Esophagus muscularis mucosa (tissue), 4 donors: Measurements from ENCODE around the gene CHD2. TPM values are rescaled to one million over a fixed set of nuclear protein-coding genes. Genes with fewer than 3 reads are reported as not detected.

Experiments used
- DNase-seq: peaks from one replicate; pipeline ENCODE4 v3.0.0-alpha.2; 2017; ENCODE audit errors: extremely low spot score
- H3K27ac ChIP-seq, 4 donors: fragments of 200-600 bp; sonication (generic); replicated peaks in 1 of 4; 1 replicate in 3 of 4; 2 replicates in 1 of 4; pipeline ENCODE4 v1.5.1; 2016 to 2019; ENCODE audit warnings: mild to moderate bottlenecking in 1 of 4
- H3K27me3 ChIP-seq, 4 donors: fragments of 200-600 bp; sonication (generic); one replicate each; pipeline versions ENCODE4 v1.5.1 to v1.6.0; 2016 to 2019
- H3K36me3 ChIP-seq, 4 donors: fragments of 200-600 bp; sonication (generic); one replicate each; pipeline ENCODE4 v1.5.1; 2016 to 2019
- H3K4me1 ChIP-seq, 4 donors: fragments of 200-600 bp; sonication (generic); one replicate each; pipeline ENCODE4 v1.5.1; 2016 to 2019
- H3K4me3 ChIP-seq, 4 donors: fragments of 200-600 bp; sonication (generic); 1 replicate in 2 of 4; 2 replicates in 2 of 4; pipeline ENCODE4 v1.5.1; 2016 to 2019; ENCODE audit warnings: mild to moderate bottlenecking in 4 of 4, moderate library complexity in 1 of 4
- H3K9me3 ChIP-seq, 4 donors: fragments of 200-600 bp; sonication (generic); 1 replicate in 3 of 4; 2 replicates in 1 of 4; pipeline ENCODE4 v1.5.1; 2016 to 2019
- CTCF ChIP-seq, 3 experiments: fragments of 200-600 bp in 2 of 3; fragments of 450-650 bp in 1 of 3; sonication (generic) in 2 of 3; IDR thresholded peaks; one replicate each; pipeline ENCODE4 v1.5.1; 2017 to 2019; ENCODE audit warnings: antibody characterized with exemption in 3 of 3, mild to moderate bottlenecking in 2 of 3, moderate library complexity in 1 of 3
- EP300 ChIP-seq: sonication (generic); formaldehyde crosslinking; IDR thresholded peaks from one replicate; pipeline ENCODE4 v1.6.1; 2017; ENCODE audit warnings: antibody characterized with exemption
- POLR2A ChIP-seq: fragments of 450-650 bp; IDR thresholded peaks from one replicate; pipeline ENCODE4 v1.6.1; 2017; ENCODE audit warnings: antibody characterized with exemption, moderate library complexity, mild to moderate bottlenecking, low read depth
- POLR2AphosphoS5 ChIP-seq, 2 donors: sonication (generic); formaldehyde crosslinking; IDR thresholded peaks; one replicate each; pipeline ENCODE4 v1.6.1; 2017; ENCODE audit warnings: antibody characterized with exemption in 2 of 2
- WGBS: methylation state at CpG from one replicate; pipeline ENCODE4 v1.1.5; 2018; 5-methylcytosine and 5-hydroxymethylcytosine counted together
- intact Hi-C: fragments of 100-400 bp; cut with DNase I; formaldehyde crosslinking; loops from one replicate; pipeline ENCODE4 v1.15.1; 2023
- total RNA-seq, 4 donors: library from RNA; depleted of rRNA; stranded (reverse); fragments of >200 nt; gene quantifications; one replicate each; pipeline versions ENCODE4 v1.1.0 to v1.2.1, GENCODE V29; 2016

Gene CHD2
- total RNA-seq, 4 donors from 2014 or later = 54.3 to 86.0 (median 62.8) TPM

GRCh38 chr15:93049233-93049632, 149.1 kb downstream of the CHD2 start:
- Histone ChIP-seq H3K27me3 (no peaks in the 10 kb centered on the region), H3K36me3 (peaks cover 42 to 98% (median 76%) of the 10 kb centered on the region in 4 donors), H3K27ac (peak overlapping the region; percentile 30 to 59 (median 53)), H3K4me3 (no peak overlapping the region), H3K9me3 (peaks cover 0 to 9% (median 1%) of the 10 kb centered on the region in 4 donors), H3K4me1 (peaks cover 3 to 89% (median 84%) of the 10 kb centered on the region in 4 donors)
- WGBS = 62% methylated on average over 8 of the region's 8 CpGs
- intact Hi-C loops = no loop called here
- TF ChIP-seq POLR2AphosphoS5 (IDR thresholded peaks at IDR 0.05) = peak in 1 of 2 donors; percentile 15
- TF ChIP-seq POLR2A = no peak
- no peak for DNase-seq

- H3K4me3 ChIP-seq = no peak overlapping the region
- no peak for DNase-seq
- H3K27me3 ChIP-seq = no peaks in the 10 kb centered on the region
- peaks cover 38 to 98% (median 72%) of the 10 kb centered on the region in 4 donors for H3K36me3 ChIP-seq
- peaks cover 3 to 89% (median 83%) of the 10 kb centered on the region in 4 donors for H3K4me1 ChIP-seq
- TF ChIP-seq POLR2A (no peak), POLR2AphosphoS5 (IDR thresholded peaks at IDR 0.05) (peak in 1 of 2 donors; percentile 2)
- intact Hi-C loops = no loop called here
- H3K27ac ChIP-seq = peak overlapping the region; percentile 30 to 59 (median 46)
- 75% methylated on average over 14 of the region's 15 CpGs for WGBS
- H3K9me3 ChIP-seq = peaks cover 0 to 9% (median 1%) of the 10 kb centered on the region in 4 donors
These were observed 149.9 kb downstream of the CHD2 start for GRCh38 chr15:93049914-93050578.

- DNase-seq = no peak
- WGBS = 86% methylated on average over 6 of the region's 13 CpGs
These were observed 150.5 kb downstream of the CHD2 start for GRCh38 chr15:93050648-93051047.

GRCh38 chr15:93051236-93052089, 151.3 kb downstream of the CHD2 start:
- Histone ChIP-seq H3K4me3 (no peak overlapping the region), H3K4me1 (peaks cover 3 to 96% (median 91%) of the 10 kb centered on the region in 4 donors), H3K9me3 (peaks cover 0 to 2% (median 0%) of the 10 kb centered on the region in 4 donors), H3K27me3 (no peaks in the 10 kb centered on the region), H3K27ac (peak overlapping the region in 3 of 4 donors; percentile 39 to 58 (median 52)), H3K36me3 (peaks cover 24 to 97% (median 63%) of the 10 kb centered on the region in 4 donors)
- WGBS = 83% methylated on average over 13 of the region's 32 CpGs
- intact Hi-C loops = no loop called here
- no peak for DNase-seq
- TF ChIP-seq CTCF (IDR thresholded peaks at IDR 0.05) = no peak
- TF ChIP-seq POLR2A = no peak
- no peak for TF ChIP-seq POLR2AphosphoS5 (IDR thresholded peaks at IDR 0.05)

More at GRCh38 chr15:93050648-93051047, 150.5 kb downstream of the CHD2 start:
- H3K4me1 ChIP-seq = peaks cover 3 to 89% (median 84%) of the 10 kb centered on the region in 4 donors
- H3K27ac ChIP-seq = peak overlapping the region in 3 of 4 donors; percentile 52 to 59 (median 58)
- peaks cover 32 to 98% (median 67%) of the 10 kb centered on the region in 4 donors for H3K36me3 ChIP-seq
- peaks cover 0 to 9% (median 1%) of the 10 kb centered on the region in 4 donors for H3K9me3 ChIP-seq
- intact Hi-C loops = no loop called here
- H3K4me3 ChIP-seq = no peak overlapping the region
- TF ChIP-seq CTCF (IDR thresholded peaks at IDR 0.05) (no peak), POLR2AphosphoS5 (IDR thresholded peaks at IDR 0.05) (no peak), EP300 (no peak), POLR2A (no peak)
- H3K27me3 ChIP-seq = no peaks in the 10 kb centered on the region

- no peak for DNase-seq
- peaks cover 8 to 100% (median 98%) of the 10 kb centered on the region in 4 donors for H3K4me1 ChIP-seq
- intact Hi-C loops = no loop called here
- no peak overlapping the region for H3K4me3 ChIP-seq
- no peak for TF ChIP-seq CTCF (IDR thresholded peaks at IDR 0.05)
- no peak for TF ChIP-seq POLR2A
- no peak for TF ChIP-seq EP300
- no peak for TF ChIP-seq POLR2AphosphoS5 (IDR thresholded peaks at IDR 0.05)
- H3K27ac ChIP-seq = peak overlapping the region in 2 of 4 donors; percentile 10 to 58
- H3K36me3 ChIP-seq = peaks cover 18 to 93% (median 59%) of the 10 kb centered on the region in 4 donors
- no peaks in the 10 kb centered on the region for H3K9me3 ChIP-seq
- WGBS = 77% methylated on average over 16 of the region's 39 CpGs
- no peaks in the 10 kb centered on the region for H3K27me3 ChIP-seq
These were observed 152.2 kb downstream of the CHD2 start for GRCh38 chr15:93052090-93052879.
